Uterus (tissue), 4 donors: Measurements from ENCODE around the gene NEK10. TPM values are rescaled to one million over a fixed set of nuclear protein-coding genes. Genes with fewer than 3 reads are reported as not detected.

Experiments used
- DNase-seq, 2 donors: peaks; one replicate each; pipeline ENCODE4 v3.0.0-alpha.2; 2019 to 2020
- H3K27ac ChIP-seq, 2 donors: fragments of 200-600 bp; sonication (generic); 1 replicate in 1 of 2; 2 replicates in 1 of 2; pipeline ENCODE4 v1.5.1; 2016 to 2018
- H3K27me3 ChIP-seq, 2 donors: fragments of 200-600 bp; sonication (generic); one replicate each; pipeline ENCODE4 v1.5.1; 2018 to 2019; ENCODE audit warnings: control low read depth in 1 of 2
- H3K36me3 ChIP-seq, 2 donors: fragments of 200-600 bp; sonication (generic); one replicate each; pipeline ENCODE4 v1.5.1; 2019; ENCODE audit warnings: control low read depth in 1 of 2
- H3K4me1 ChIP-seq, 2 donors: fragments of 200-600 bp; sonication (generic); one replicate each; pipeline ENCODE4 v1.5.1; 2018 to 2019; ENCODE audit warnings: control low read depth in 1 of 2
- H3K4me3 ChIP-seq, 2 donors: fragments of 200-600 bp; sonication (generic); 1 replicate in 1 of 2; 2 replicates in 1 of 2; pipeline ENCODE4 v1.5.1; 2018 to 2019; ENCODE audit warnings: mild to moderate bottlenecking in 1 of 2
- H3K9me3 ChIP-seq, 2 donors: fragments of 200-600 bp; sonication (generic); one replicate each; pipeline ENCODE4 v1.5.1; 2019; ENCODE audit warnings: control low read depth in 1 of 2
- CTCF ChIP-seq, 4 experiments: fragments of 200-600 bp in 2 of 4; fragments of 450-650 bp in 2 of 4; sonication (generic) in 2 of 4; IDR thresholded peaks; one replicate each; pipeline ENCODE4 v1.5.1; 2016 to 2019; ENCODE audit warnings: antibody characterized with exemption in 4 of 4, mild to moderate bottlenecking in 2 of 4, moderate library complexity in 1 of 4
- POLR2A ChIP-seq, 2 donors: fragments of 450-650 bp; IDR thresholded peaks; one replicate each; pipeline ENCODE4 v1.6.1; 2016; ENCODE audit warnings: antibody characterized with exemption in 2 of 2, mild to moderate bottlenecking in 1 of 2, moderate library complexity in 1 of 2
- intact Hi-C: fragments of 100-400 bp; cut with DNase I; formaldehyde crosslinking; loops from one replicate; pipeline ENCODE4 v1.15.1; 2023; ENCODE audit warnings: low total_unique reads
- total RNA-seq, 4 donors: library from RNA; depleted of rRNA in 3 of 4; stranded (reverse); fragments of >200 nt in 3 of 4; gene quantifications; one replicate each; pipeline versions ENCODE4 v1.1.0 to v1.2.4, GENCODE V29; 2014 to 2023
- donor health status: DM: yes; HTN: yes; CAD: no.

NEK10 gene
- total RNA-seq, 4 donors from 2014 or later: under 0.01 to 8.3 (median 0.83) TPM

GRCh38 chr3:27391796-27392195 lies 22.6 kb upstream of the NEK10 start:
- no peak for DNase-seq
- intact Hi-C loops: no loop called here
- no peaks in the 10 kb centered on the region for H3K36me3 ChIP-seq
- H3K27ac ChIP-seq: no peak overlapping the region
- no peak overlapping the region for H3K4me3 ChIP-seq
- H3K4me1 ChIP-seq: no peaks in the 10 kb centered on the region
- no peaks in the 10 kb centered on the region for H3K9me3 ChIP-seq
- no peaks in the 10 kb centered on the region for H3K27me3 ChIP-seq
- TF ChIP-seq POLR2A (IDR thresholded peaks at IDR 0.05): no peak
- no peak for TF ChIP-seq CTCF (IDR thresholded peaks at IDR 0.05)

GRCh38 chr3:27387625-27388024 lies 18.4 kb upstream of the NEK10 start:
- Histone ChIP-seq H3K9me3 (no peaks in the 10 kb centered on the region), H3K4me3 (no peak overlapping the region), H3K4me1 (no peaks in the 10 kb centered on the region), H3K27me3 (no peaks in the 10 kb centered on the region), H3K27ac (no peak overlapping the region), H3K36me3 (no peaks in the 10 kb centered on the region)
- no peak for TF ChIP-seq CTCF (IDR thresholded peaks at IDR 0.05)
- TF ChIP-seq POLR2A (IDR thresholded peaks at IDR 0.05): no peak
- DNase-seq: no peak
- intact Hi-C loops: no loop called here

GRCh38 chr3:27385504-27385903 lies 16.3 kb upstream of the NEK10 start:
- Histone ChIP-seq H3K27me3 (no peaks in the 10 kb centered on the region), H3K9me3 (no peaks in the 10 kb centered on the region), H3K36me3 (no peaks in the 10 kb centered on the region), H3K4me3 (no peak overlapping the region), H3K4me1 (no peaks in the 10 kb centered on the region), H3K27ac (no peak overlapping the region)
- intact Hi-C loops: no loop called here
- no peak for DNase-seq
- no peak for TF ChIP-seq POLR2A (IDR thresholded peaks at IDR 0.05)
- no peak for TF ChIP-seq CTCF (IDR thresholded peaks at IDR 0.05)

GRCh38 chr3:27384191-27384590 lies 15.0 kb upstream of the NEK10 start:
- Histone ChIP-seq H3K4me3 (no peak overlapping the region), H3K4me1 (no peaks in the 10 kb centered on the region), H3K27me3 (no peaks in the 10 kb centered on the region), H3K36me3 (no peaks in the 10 kb centered on the region), H3K9me3 (no peaks in the 10 kb centered on the region), H3K27ac (no peak overlapping the region)
- intact Hi-C loops: no loop called here
- DNase-seq: no peak
- TF ChIP-seq CTCF (IDR thresholded peaks at IDR 0.05) (no peak), POLR2A (IDR thresholded peaks at IDR 0.05) (no peak)

GRCh38 chr3:27380433-27381357 lies 11.5 kb upstream of the NEK10 start:
- TF ChIP-seq CTCF (IDR thresholded peaks at IDR 0.05): no peak
- no peak for TF ChIP-seq POLR2A (IDR thresholded peaks at IDR 0.05)
- intact Hi-C loops: no loop called here
- no peak overlapping the region for H3K27ac ChIP-seq
- no peaks in the 10 kb centered on the region for H3K36me3 ChIP-seq
- no peaks in the 10 kb centered on the region for H3K27me3 ChIP-seq
- no peak overlapping the region for H3K4me3 ChIP-seq
- H3K4me1 ChIP-seq: no peaks in the 10 kb centered on the region
- no peak for DNase-seq
- no peaks in the 10 kb centered on the region for H3K9me3 ChIP-seq
